ENCODE results near the gene NHERF1. TPM values are rescaled to one million over a fixed set of nuclear protein-coding genes. Genes with fewer than 3 reads are reported as not detected.

The NHERF1 gene
- total and polyA plus RNA-seq, 2 of the 13 experiments (the other 11 are each of a cell fraction or from before 2014, with no cell fraction given) = 169 to 269 TPM

DNA sequence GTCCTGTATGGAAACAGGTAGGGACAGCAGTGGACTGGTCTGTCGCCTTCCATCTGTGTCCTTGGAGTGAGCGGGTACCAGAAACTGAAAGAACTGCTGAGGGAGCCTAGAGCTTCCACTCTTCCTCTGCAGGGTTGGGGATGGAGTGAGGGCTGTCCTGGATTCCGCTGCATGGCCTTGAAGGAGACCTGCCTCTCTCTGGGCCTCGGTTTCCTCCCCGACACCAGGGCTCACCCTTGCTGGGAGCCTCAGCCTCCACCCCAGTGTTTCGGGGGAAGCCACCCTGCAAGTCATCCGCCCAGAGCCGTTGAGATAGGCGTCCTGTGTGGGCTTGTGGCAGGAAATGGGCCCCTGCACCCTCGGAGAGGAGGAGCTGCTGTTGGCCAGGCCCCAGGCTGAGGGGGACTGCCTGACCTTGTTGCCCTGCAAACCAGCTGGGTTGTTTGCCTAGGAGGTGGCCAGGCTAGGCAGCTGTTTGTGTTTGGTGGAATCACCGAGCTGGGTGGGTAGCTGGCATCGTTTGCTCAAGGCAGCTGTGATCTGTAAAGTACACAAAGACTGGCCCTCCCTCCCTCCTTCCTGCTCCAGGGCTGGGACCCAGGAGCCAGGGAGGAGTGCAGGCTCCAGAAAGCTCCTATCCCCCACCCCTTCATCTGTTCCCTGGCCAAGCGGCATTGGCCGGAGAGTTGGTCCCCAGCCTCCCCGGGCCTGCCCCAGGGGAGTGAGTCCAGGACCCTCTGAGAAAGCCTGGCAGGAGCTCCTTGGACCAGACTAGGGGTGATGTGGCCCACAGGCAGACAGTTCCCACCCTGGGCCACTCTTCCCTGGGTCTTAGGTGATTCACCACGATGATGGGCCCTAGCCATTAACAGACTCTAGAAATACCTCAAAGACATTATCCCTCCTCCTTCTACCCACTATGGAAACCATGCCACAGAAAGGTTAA lies 10.1 kb upstream of the NHERF1 start (continued):
- no peak for TF ChIP-seq ZFP36 (IDR thresholded peaks at IDR 0.05; ENCODE audit: borderline replicate concordance, low read depth, low read length, partially characterized antibody)
- TF ChIP-seq CCAR2 (optimal IDR thresholded peaks at IDR 0.05; ENCODE audit: low read depth, low read length) = no peak
- no peak for TF ChIP-seq FOXA1 (IDR thresholded peaks at IDR 0.05)
- TF ChIP-seq FOXA1 (CRISPR knock-in tag; IDR thresholded peaks at IDR 0.05) = peak; percentile 97
- TF ChIP-seq HNRNPL (IDR thresholded peaks at IDR 0.05; ENCODE audit: low read depth, low read length) = peak; percentile 99
- TF ChIP-seq ISL2 (CRISPR knock-in tag; IDR thresholded peaks at IDR 0.05) = peak; percentile 42
- no peak; the same call in 1 of the 2 replicates for TF ChIP-seq KLF6 (CRISPR knock-in tag; IDR thresholded peaks at IDR 0.05)
- TF ChIP-seq, protein P1, sequence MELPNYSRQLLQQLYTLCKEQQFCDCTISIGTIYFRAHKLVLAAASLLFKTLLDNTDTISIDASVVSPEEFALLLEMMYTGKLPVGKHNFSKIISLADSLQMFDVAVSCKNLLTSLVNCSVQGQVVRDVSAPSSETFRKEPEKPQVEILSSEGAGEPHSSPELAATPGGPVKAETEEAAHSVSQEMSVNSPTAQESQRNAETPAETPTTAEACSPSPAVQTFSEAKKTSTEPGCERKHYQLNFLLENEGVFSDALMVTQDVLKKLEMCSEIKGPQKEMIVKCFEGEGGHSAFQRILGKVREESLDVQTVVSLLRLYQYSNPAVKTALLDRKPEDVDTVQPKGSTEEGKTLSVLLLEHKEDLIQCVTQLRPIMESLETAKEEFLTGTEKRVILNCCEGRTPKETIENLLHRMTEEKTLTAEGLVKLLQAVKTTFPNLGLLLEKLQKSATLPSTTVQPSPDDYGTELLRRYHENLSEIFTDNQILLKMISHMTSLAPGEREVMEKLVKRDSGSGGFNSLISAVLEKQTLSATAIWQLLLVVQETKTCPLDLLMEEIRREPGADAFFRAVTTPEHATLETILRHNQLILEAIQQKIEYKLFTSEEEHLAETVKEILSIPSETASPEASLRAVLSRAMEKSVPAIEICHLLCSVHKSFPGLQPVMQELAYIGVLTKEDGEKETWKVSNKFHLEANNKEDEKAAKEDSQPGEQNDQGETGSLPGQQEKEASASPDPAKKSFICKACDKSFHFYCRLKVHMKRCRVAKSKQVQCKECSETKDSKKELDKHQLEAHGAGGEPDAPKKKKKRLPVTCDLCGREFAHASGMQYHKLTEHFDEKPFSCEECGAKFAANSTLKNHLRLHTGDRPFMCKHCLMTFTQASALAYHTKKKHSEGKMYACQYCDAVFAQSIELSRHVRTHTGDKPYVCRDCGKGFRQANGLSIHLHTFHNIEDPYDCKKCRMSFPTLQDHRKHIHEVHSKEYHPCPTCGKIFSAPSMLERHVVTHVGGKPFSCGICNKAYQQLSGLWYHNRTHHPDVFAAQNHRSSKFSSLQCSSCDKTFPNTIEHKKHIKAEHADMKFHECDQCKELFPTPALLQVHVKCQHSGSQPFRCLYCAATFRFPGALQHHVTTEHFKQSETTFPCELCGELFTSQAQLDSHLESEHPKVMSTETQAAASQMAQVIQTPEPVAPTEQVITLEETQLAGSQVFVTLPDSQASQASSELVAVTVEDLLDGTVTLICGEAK (IDR thresholded peaks at IDR 0.05) = no peak
- TF ChIP-seq, protein P1 (CRISPR knock-in tag; IDR thresholded peaks at IDR 0.05) = 0 out of 2 replicates have a peak, but pooled peaks have one; percentile 9
- no peak; the same call in 1 of the 2 replicates for TF ChIP-seq ZBTB4 (CRISPR knock-in tag; IDR thresholded peaks at IDR 0.05; ENCODE audit: borderline replicate concordance)
- peak; percentile 79 for TF ChIP-seq THRA (CRISPR knock-in tag; IDR thresholded peaks at IDR 0.05; ENCODE audit: borderline replicate concordance)
- TF ChIP-seq RFX5 (IDR thresholded peaks at IDR 0.05; ENCODE audit: low read depth, low read length) = no peak
